HG02973 (cell line): ENCODE data around the gene PAK4.
"Not testable (repeated sequence)": the region's sequence is repeated elsewhere in the genome, so short reads cannot be mapped to it uniquely, and the experiment has no call there.

Source experiments
- ATAC-seq: cut with Tn5 transposase; IDR thresholded peaks from one replicate; pipeline ENCODE4 v1.9.1; 2021; ENCODE audit warnings: moderate library complexity; ENCODE audit not compliant: unreplicated experiment

PAK4 gene

DNA sequence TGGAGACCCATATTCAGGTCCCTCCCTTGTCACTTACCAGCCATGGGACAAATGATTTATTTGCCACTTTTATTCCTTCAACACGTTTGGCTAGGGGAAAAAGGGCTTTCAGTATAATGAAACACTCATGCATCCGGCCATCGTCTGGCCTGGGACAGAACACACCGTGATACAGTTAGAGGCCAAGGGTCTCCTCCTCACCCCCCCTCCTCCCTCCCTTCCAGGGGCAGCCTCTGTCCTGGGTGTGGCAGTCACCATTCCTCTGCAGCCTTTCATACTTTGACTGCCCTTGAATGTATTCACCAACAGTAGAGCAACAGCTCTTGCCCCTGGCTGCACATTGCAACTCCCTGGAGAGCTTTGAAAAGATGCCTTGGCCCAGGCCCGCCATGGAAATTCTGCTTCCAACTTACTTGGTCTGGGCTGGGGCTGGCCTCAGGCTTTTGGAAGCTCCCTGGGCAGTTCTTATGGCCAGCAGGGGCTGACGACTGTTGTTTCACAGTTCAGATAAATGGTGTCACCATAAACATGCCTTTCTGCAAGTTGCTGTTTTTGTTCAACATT lies 3.0 kb downstream of the PAK4 start:
- ATAC-seq: no peak

DNA sequence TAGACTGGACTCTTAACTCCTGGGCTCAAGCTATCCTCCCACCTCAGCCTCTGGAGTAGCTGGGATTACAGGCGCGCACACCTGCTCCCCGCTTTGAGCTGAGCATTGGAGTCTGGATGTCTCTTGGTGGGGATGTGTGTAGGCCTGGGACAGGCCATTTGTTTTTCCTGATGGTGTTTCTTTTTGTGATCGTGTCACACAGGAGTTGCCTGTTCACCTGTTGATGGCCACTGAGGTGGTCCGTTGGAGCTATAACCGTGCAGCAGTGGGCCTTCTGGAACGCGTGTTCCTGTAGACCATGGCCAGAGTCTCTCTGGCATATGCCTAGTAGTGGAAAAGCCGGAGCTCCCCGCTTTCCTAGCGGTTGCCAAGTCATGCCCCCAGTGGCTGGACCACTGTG lies 3.5 kb downstream of the PAK4 start:
- no peak for ATAC-seq

DNA sequence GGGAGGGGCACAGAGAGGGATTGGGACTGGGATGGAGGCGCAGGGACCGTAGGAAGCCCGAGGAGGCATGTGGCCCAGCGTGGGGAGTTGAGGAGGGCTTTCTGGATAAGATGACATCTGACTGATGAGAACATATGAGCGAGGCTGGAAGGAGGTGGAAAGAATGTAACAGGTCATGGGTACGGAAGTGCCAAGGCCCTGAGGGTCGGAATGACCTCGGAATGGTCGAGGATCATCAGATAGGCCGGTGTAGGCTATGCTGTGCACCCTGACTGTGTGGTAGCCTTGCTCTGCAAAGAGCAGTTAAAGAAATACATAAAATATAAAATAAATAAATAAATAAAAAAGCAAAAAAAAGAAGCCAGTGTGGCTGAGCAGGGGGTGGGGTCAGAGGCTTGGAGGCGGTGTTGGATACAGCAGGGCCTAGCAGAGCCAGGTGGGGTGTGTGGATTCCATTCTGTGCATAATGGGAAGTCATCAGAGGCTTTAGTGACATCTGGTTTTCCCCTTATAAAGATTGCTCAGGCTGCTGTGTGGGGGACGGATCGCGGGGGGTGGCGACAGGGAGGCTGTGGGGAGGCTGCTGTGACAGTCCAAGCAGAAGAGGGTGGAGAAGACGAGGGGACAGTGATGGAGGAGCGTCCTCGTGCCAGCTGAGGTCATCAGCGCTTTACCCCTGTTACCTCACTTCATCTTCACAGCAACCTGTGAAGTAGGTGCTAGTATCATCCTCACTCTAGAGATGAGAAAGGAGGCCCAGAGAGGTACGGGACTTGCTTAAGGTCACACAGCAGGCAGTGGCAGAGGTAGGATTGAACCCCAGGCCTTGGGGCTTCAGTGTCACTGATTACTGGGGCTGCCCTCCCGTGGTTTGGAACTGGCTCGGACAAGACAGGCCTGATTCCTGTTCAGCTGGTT lies 5.0 kb downstream of the PAK4 start:
- no peak for ATAC-seq

DNA sequence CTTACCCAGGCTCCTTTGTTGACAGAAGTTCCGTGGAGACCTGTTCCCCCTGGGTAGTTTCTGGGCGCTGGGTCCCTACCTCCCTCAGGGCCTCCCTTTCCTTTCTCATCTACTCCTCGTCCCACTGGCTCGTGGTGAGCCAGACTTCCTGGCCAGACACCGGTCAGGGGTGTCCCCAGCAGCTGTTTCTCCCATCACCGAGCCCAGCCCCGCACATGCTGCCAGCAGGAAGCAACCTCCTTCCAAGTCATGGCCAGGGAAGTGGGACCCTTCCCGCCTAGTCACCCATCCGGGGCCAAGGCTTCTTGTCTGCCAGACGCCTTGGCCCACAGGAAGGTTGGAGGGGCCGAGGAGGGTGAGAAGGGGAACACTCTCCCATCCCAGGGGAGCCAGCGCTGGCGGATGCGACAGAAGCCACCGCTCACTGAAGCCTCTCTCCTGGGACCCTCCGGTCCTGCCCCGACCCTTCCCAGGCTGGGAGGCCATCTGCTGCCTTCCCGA lies 5.7 kb downstream of the PAK4 start:
- no peak for ATAC-seq

DNA sequence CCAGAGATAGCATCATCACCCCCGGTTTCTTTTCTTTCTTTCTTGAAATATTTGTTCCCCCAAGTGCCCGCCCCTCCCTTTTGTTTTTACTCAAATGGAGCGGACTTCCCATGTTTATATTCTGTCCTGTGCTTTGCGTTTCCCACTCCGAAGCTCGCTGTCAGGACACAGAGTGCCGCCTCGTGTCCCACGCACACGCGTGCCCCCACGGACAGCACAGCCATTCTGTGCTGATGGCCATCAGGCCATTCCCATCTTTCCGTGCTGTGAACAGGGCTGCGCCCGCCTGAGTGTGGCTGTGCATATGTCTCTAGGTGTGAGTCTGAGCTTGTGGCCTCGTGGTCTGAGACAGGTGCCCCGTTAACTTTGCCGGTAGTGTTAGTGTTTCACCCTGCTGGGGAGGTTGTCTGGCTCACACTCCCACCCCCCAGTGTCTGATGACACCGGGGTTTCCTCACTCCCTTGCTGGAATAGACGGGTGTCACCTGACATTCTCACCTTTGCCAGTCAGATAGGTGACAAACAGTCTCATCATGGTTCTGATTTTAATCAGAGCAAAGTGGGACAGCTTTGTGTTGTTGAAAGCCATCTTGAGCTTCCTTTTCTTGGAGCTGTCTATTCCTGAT lies 6.9 kb downstream of the PAK4 start:
- ATAC-seq: no peak

DNA sequence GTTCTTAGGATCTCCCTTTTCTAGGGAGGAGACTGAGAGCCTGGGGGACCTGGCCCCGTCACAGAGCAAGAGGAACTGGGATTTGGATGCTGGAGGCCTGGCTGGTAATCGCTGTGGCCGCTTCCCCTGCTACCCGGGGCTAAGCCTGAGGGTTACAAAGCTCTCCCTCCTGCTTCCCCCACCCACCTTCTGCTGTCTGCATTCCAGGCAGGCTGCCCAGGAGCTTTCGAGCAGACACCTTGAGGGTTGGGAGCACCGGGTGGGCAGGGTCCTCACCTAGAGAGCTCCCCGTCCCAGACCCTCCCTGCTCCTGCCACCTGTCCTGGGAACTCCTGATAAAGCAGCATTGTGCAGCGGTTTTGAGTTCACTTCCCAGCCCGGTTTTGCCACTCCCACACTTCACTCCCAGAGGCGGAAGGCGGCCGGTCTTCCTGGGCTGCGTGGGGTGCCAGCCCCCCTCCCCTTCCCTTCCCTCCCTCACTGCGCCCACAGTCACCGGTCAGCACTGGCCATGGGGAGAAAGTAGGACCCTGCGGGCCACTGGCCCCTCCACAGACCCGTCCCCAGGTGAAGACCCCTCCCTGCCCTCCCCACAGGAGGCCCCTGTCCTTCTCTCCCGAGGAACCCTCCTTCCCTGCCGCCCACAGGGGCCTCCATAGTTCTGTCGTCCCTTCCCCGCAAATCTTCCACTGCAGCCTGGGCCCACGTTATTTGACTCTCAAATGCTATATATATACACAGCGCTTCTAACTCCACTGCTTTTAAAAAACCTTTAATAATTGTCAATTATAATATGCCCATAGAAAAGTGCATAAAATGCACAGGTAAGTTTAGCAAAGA lies 8.1 kb downstream of the PAK4 start:
- no peak for ATAC-seq

DNA sequence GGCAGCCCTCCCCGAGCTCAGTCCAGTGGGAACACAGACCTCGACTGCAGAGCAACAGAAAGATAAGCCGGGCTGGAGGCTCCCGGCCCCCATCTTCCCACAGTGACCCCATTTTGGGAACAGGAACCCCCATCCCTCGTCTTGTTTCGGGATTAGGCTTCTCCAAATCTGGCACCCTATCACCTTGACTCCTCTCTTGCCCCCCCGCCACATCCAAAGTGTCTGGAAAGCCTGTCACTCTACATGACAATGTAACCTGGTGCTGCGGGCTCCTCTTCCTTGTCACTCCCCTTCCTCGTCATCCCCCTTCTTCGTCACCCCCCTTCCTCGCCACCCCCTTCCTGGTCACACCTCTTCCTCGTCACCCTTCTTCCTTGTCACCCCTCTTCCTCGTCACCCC lies 10.1 kb downstream of the PAK4 start:
- no peak for ATAC-seq

DNA sequence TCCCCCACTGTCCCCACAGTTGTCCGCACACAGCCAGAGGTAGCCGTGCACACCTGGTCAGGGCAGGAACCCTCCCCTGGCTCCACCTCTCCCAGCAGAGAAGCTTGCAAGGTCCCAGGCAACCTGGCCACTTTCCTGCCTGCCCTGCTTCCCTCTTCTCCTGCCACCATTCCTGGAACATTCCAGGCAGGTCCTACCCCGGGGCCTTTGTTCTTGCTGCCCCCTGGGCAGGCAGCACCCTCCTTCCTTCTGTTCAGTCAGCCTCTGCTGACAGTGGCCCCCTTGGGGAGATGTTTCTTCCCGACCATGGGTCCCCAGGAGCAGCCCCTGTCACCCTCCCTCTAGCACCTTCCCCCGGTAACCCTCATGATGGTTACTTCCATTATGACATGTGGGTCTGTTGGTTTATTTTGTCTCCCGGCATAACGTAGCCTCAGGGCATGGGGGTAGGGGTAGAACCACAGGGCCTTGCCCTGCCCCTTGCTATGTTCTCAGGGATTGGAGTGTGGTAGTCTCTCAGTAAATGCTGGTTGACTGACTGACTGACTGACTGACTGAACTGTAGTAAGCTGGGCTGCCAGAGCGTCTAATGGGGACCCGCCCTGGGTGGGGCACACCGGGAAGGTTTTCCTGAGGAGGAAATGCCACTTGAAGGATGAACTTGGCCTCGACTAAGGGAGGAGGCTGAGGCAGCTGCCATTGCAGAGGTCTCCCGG lies 10.8 kb downstream of the PAK4 start:
- ATAC-seq: no peak

DNA sequence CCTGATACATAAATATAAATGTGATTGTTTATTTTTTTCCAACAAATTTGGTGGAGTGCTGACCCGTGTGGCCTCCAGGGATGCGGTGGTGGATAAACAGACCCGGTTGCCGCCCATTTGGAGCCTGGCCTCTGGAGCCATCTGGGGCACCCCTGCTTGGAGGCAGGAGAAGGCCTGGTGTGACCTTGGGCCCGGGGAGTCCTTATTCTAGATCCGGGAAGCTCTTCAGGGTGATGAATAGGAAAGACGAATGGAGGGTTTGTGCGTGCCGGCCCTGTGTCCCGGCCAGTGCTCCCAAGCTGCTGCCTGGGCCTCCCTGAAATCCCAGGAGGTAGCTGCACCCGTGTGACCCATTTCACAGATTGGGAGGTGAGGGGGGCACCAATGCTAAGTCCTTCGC lies 11.5 kb downstream of the PAK4 start:
- no peak for ATAC-seq

DNA sequence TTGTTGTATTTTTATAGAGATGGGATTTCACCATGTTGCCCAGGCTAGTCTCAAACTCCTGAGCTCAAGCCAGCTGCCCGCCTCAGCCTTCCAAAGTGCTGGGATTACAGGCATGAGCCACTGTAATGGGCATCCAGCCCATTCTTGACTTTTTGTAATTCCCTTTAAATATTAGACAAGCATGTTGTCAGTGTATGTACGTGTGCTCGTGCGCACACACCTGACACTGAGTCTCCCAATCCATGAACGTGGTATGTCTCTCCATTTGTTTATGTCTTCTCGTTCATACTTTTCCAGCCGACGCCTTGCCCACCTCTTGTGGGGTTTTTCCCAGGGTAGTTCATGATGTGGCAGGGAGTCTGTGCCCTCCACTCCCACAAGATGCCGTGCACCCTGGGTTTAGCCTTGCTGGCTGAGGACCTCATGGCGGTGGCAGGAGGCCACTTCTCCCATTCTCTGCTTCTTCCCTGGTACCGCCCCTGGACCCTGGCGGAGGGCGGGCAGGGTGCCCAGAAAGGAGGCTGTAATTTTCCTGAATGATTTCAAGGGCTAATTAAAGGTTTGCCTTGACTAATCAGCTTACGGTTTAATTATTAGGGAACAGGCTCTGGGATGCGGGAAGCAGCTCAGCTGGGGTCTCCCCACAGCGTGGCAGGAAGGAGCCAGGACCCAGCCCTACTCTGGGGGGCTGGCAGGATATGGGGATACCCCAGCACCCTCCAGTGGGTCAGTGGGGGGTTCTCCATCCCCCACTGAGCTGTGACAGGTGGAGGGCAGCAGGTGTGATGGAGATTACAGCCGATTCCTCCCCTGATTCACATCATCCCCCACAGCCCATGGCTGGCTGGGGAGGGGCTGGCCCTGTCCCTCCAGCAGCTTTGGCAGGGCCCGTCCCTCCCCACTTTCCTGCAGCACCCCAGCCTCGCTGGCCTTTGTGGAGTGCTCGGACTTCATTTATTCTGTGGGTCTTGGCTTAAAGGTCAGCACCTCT lies 12.9 kb downstream of the PAK4 start:
- ATAC-seq: no peak

DNA sequence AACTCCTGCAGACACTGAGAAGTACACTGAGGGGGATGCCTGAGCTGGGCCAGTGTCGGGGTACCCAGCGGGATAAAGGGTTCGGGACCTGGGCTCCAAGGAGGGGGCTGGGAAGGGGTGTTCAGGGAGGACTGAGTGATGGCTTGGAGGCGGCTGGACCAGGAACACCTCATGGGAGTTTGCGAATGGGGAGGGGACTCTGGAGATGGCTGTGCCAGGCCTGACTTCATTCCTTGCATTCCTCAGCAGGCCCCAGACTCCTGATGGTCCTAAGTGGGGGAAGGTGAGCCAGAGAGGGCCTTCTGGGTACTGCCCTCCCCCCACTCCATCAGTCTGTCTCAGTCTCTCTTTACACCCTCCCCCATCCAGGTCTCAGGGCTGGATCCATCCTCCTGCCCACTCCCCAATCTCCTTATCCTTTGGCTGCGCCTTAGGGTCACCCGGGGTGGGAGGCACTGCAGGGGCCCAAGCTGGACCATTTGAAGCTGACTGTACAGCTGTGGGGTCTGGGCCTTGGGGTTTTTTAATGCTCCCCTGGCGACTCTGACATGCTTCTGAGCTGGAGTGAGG lies 13.8 kb downstream of the PAK4 start:
- ATAC-seq: no peak

DNA sequence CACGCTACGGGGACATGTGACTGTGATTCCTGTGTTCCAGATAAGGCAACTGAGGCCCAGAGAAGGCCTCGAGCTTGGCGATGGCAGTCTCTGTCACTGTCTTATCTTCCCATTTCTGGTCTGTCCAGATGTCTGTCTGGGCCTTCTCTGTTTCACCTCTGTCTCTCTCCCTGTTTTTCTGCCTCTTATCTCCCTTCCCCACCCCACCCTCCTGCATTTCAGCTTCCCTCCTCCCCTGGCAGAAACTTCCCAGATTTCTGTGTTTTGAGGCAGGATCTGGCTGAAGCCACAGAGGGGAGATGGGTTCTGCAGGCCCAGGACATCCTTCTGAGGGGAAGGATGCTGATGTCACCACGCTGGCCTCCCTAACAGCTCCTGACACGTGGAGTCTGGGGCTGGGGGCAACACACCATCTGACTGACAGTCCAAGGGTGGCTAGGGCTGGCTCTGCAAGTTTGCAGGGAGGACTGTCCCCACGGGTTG lies 14.4 kb downstream of the PAK4 start:
- no peak for ATAC-seq

DNA sequence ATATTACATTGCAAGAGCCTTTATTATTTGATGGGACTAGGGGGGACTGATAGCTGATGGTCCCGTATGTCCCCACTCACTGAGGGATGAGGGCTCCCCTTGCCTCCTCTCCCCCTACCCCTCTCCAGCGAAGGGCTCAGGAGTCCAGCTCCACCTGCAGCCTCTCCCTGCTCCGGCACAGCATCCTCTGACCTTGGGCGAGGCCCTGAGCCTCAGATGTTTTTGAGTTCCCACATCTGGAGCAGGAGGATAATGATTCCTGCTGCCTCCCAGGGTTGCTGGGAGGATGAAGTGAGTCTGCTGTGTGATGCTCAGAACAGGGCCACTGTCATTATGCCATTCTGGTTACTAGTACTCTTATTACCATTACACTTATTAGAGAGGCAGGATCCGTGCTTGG lies 15.0 kb downstream of the PAK4 start:
- ATAC-seq: no peak

DNA sequence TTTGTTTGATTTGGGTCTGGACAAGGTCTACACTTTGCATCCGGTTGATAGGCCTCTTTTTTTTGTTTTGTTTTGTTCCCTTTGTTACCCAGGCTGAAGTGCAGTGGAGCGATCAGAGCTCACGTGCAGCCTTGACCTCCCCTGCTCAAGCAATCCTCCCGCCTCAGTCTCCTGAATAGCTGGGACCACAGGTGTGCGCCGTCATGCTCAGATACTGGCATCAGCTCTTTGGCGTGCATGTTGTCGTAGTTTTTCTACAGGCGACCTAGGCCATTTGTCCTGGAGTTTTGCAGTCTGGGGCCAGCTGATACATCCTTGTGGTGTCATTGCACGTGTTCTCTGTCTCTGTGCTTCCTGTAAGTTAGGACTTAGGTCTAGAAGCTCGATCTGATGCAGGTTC lies 16.3 kb downstream of the PAK4 start:
- ATAC-seq: no peak

DNA sequence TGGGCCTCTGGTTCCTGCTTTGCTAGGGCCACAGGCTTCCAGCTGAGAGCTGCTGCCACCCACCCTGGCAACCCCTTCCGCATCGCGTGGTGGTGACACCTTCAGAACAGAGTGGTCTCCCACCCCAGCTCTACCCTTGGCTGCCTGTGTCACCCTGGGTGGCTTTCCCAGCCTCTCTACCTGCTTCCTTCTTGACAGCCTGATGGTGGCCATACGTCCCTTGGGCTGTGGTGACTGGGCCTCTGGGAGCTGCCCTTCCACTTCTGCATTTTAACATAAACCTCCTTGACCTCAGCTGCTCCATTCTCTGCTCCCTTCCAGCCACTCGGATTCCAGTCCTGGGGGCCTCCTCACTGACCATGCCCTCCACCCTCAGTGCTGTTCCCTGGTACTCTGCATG lies 17.0 kb downstream of the PAK4 start:
- no peak for ATAC-seq

DNA sequence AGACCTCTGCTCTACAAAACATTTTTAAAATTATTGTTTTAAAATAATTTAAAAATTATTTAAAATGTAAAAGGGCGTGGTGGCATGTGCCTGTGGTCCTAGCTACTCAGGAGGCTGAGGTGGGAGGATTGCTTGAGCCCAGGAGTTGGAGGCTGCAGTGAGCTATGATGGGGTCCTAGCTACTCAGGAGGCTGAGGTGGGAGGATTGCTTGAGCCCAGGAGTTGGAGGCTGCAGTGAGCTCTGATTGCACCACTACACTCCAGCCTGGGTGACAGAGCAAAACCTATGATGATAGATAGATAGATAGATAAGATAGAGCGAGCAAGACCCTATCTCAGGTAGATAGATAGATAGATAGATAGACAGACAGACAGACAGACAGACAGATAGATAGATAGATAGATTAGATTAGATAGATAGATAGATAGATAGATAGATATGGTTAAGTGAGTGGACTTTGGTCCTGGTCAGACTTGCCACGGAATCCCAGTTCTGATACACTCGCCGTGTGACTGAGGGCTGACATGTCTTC lies 18.2 kb downstream of the PAK4 start:
- not testable (repeated sequence) for ATAC-seq

DNA sequence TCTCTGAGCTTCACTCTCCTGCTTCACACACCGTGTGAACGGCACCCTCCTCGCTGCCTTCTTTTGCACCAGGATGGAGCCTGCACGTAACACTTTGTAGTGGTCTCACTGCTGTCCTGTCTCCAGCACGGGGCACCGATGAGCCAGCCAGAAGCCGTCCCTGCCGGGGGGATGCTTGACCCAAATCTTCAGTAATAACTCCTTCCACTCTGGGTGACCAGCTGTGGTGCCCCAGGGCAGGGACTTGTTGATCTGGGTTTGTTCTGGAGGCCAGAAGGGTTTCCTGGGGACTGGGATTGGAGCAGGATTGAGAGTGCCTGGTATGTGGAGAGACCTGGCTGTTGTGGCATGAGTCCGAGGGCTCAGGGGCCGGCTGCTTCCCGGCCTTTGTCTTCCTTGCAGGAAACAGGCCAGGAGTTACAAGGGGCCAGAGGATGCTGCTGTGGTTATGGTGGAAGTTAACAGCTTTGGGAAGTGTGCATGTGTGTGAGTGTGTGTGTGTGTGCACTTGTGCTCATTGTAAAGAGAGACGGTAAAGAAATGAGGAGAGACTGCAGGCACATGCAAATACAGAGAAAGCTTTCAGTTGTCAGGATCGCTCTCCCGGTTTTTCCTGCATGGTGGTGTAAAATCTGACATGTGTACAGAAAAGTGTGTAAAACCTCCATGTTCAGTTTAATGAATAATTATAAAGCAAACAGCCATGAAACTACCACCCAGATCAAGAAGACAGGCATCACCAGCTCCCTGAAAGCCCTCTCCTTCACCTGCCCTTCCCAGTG lies 18.9 kb downstream of the PAK4 start:
- ATAC-seq: no peak
